ENCODE results near the gene KCNC1. TPM values are rescaled to one million over a fixed set of nuclear protein-coding genes. Genes with fewer than 3 reads are reported as not detected.
A peak's percentile ranks its signal among the peaks of the same experiment; 100 is the strongest.

KCNC1 gene
- total RNA-seq, 1 experiment from 2014 or later = 0.20 TPM

GRCh38 chr11:17783878-17784277 is 49.3 kb downstream of the KCNC1 start:
- H3K9me3 Mint-ChIP-seq = no peaks in the 10 kb centered on the region
- POLR2A ChIA-PET = no interaction called here
- TF ChIP-seq PRDM15 (CRISPR knock-in tag; IDR thresholded peaks at IDR 0.05) (no peak), STAT6 (CRISPR knock-in tag; conservative IDR thresholded peaks at IDR 0.05; ENCODE audit: low read depth) (no peak), ZNF416 (CRISPR knock-in tag; IDR thresholded peaks at IDR 0.05) (no peak), ZNF138 (CRISPR knock-in tag; conservative IDR thresholded peaks at IDR 0.05) (no peak), JAZF1 (CRISPR knock-in tag; IDR thresholded peaks at IDR 0.05) (no peak), ZBTB43 (CRISPR knock-in tag; IDR thresholded peaks at IDR 0.05) (no peak), TEAD4 (CRISPR knock-in tag; IDR thresholded peaks at IDR 0.05) (no peak), NR2C2 (CRISPR knock-in tag; IDR thresholded peaks at IDR 0.05) (no peak), MLX (CRISPR knock-in tag; IDR thresholded peaks at IDR 0.05) (no peak), ZNF532 (CRISPR knock-in tag; IDR thresholded peaks at IDR 0.05; ENCODE audit: borderline replicate concordance) (no peak)
- no peaks in the 10 kb centered on the region for H3K27me3 Mint-ChIP-seq (ENCODE audit: low read depth)
- H3K4me3 Mint-ChIP-seq = no peak overlapping the region
- ATAC-seq (no peak), DNase-seq (ENCODE audit: low spot score) (no peak)
- H3K27ac Mint-ChIP-seq = no peak overlapping the region
- no peaks in the 10 kb centered on the region for H3K36me3 Mint-ChIP-seq
- no peaks in the 10 kb centered on the region for H3K4me1 Mint-ChIP-seq
- CTCF ChIA-PET = interaction anchor here (0.8 to 6.4 kb wide), 2 partner anchors 16 to 48 kb away, joined by 3 to 48 read pairs; no protein-coding TSS in a partner anchor

- Mint-ChIP-seq H3K4me3 (no peak overlapping the region), H3K27me3 (ENCODE audit: low read depth) (no peaks in the 10 kb centered on the region), H3K36me3 (no peaks in the 10 kb centered on the region), H3K9me3 (no peaks in the 10 kb centered on the region), H3K4me1 (no peaks in the 10 kb centered on the region), H3K27ac (no peak overlapping the region)
- peak; percentile 74 for ATAC-seq
- ChIA-PET POLR2A (no interaction called here), CTCF (interaction anchor here (1.3 to 1.9 kb wide), 4 partner anchors 20 to 119 kb away, joined by 3 to 12 read pairs (median 7); no protein-coding TSS in a partner anchor)
- no peak for DNase-seq (ENCODE audit: low spot score)
- TF ChIP-seq ZNF138 (CRISPR knock-in tag; conservative IDR thresholded peaks at IDR 0.05) (no peak), PRRX2 (CRISPR knock-in tag; IDR thresholded peaks at IDR 0.05) (no peak), NR1H2 (CRISPR knock-in tag; IDR thresholded peaks at IDR 0.05) (no peak), ZNF532 (CRISPR knock-in tag; IDR thresholded peaks at IDR 0.05; ENCODE audit: borderline replicate concordance) (no peak), USF2 (CRISPR knock-in tag; IDR thresholded peaks at IDR 0.05) (no peak), ATF3 (CRISPR knock-in tag; conservative IDR thresholded peaks at IDR 0.05) (no peak)
These were observed 52.4 kb downstream of the KCNC1 start for GRCh38 chr11:17786824-17787525.
